Lower leg skin (tissue), 3 donors: ENCODE data around the gene ADIPOR1.

Experiments used
- POLR2A ChIP-seq, 2 donors: fragments of 450-650 bp; IDR thresholded peaks; one replicate each; pipeline ENCODE4 v1.6.1; 2016 to 2017; ENCODE audit warnings: antibody characterized with exemption in 2 of 2, mild to moderate bottlenecking in 1 of 2, moderate library complexity in 1 of 2
- TF ChIP-seq, protein P1 (sequence below), 3 donors: fragments of 450-650 bp; IDR thresholded peaks; one replicate each; pipeline ENCODE4 v1.5.1; 2016; ENCODE audit warnings: antibody characterized with exemption in 3 of 3, mild to moderate bottlenecking in 3 of 3, moderate library complexity in 2 of 3

DNA sequence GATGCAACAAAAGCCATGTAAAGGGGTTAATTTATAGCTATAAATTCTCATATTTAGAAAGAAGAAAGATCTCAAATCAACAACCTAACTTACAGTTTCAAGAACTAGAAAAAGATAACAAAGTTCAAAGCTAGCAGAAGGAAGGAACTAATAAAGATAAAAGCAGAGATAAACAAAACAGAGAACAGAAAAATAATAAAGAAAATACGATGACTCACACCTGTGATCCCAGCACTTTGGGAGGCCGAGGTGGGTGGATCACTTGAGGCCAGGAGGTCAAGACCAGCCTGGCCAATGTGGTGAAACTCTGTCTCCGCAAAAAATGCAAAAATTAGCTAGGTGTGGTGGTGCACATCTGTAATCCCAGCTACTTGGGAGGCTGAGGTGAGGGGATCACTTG is 36.6 kb upstream of the ADIPOR1 start:
- TF ChIP-seq, protein P1, sequence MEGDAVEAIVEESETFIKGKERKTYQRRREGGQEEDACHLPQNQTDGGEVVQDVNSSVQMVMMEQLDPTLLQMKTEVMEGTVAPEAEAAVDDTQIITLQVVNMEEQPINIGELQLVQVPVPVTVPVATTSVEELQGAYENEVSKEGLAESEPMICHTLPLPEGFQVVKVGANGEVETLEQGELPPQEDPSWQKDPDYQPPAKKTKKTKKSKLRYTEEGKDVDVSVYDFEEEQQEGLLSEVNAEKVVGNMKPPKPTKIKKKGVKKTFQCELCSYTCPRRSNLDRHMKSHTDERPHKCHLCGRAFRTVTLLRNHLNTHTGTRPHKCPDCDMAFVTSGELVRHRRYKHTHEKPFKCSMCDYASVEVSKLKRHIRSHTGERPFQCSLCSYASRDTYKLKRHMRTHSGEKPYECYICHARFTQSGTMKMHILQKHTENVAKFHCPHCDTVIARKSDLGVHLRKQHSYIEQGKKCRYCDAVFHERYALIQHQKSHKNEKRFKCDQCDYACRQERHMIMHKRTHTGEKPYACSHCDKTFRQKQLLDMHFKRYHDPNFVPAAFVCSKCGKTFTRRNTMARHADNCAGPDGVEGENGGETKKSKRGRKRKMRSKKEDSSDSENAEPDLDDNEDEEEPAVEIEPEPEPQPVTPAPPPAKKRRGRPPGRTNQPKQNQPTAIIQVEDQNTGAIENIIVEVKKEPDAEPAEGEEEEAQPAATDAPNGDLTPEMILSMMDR (IDR thresholded peaks at IDR 0.05): no peak
- TF ChIP-seq POLR2A (IDR thresholded peaks at IDR 0.05): no peak
